Natural killer cell (primary cell): ENCODE results near the gene GOLGA1. TPM values are rescaled to one million over a fixed set of nuclear protein-coding genes. Genes with fewer than 3 reads are reported as not detected.

ENCODE experiments used
- ATAC-seq, 3 donors: fragments of 150-1000 bp in 2 of 3; fragments of 200-7000 bp in 1 of 3; cut with Tn5 transposase; 1 replicate in 1 of 3; 2 replicates in 2 of 3; pipeline ENCODE4 v1.10.0; 2021; ENCODE audit warnings: mild to moderate bottlenecking in 2 of 3, moderate library complexity in 2 of 3
- DNase-seq, 2 donors: peaks; one replicate each; pipeline versions ENCODE4 v3.0.0 to v3.0.0-alpha.2; 2013 to 2021; ENCODE audit warnings: mixed read lengths in 1 of 2
- H3K27ac ChIP-seq: one replicate; pipeline ENCODE4 v1.5.1; 2013; ENCODE audit warnings: mild to moderate bottlenecking, low read length
- H3K27me3 ChIP-seq: one replicate; pipeline ENCODE4 v1.6.1; 2013; ENCODE audit warnings: low read length; ENCODE audit not compliant: control insufficient read depth, insufficient read depth
- H3K36me3 ChIP-seq: one replicate; pipeline ENCODE4 v1.6.1; 2013; ENCODE audit warnings: low read length; ENCODE audit not compliant: control insufficient read depth, insufficient read depth
- H3K4me1 ChIP-seq: one replicate; pipeline ENCODE4 v1.6.1; 2013; ENCODE audit warnings: low read length; ENCODE audit not compliant: control insufficient read depth, insufficient read depth
- H3K4me3 ChIP-seq: one replicate; pipeline ENCODE4 v1.5.1; 2013; ENCODE audit warnings: low read length
- H3K9me3 ChIP-seq: one replicate; pipeline ENCODE4 v1.6.1; 2013; ENCODE audit warnings: low read length; ENCODE audit not compliant: control insufficient read depth, insufficient read depth
- H3K27ac Mint-ChIP-seq, 2 donors: one replicate each; pipeline ENCODE4 v1.8.0; 2022; ENCODE audit warnings: mild to moderate bottlenecking in 2 of 2, mixed read lengths in 2 of 2, moderate library complexity in 1 of 2
- H3K27me3 Mint-ChIP-seq, 2 donors: one replicate each; pipeline ENCODE4 v1.8.0; 2022; ENCODE audit warnings: low read depth in 2 of 2, mixed read lengths in 2 of 2
- H3K36me3 Mint-ChIP-seq: one replicate; pipeline ENCODE4 v1.8.0; 2022; ENCODE audit warnings: mixed read lengths
- H3K4me1 Mint-ChIP-seq, 2 donors: one replicate each; pipeline ENCODE4 v1.8.0; 2022; ENCODE audit warnings: mixed read lengths in 2 of 2
- H3K4me3 Mint-ChIP-seq: one replicate; pipeline ENCODE4 v1.8.0; 2022; ENCODE audit warnings: mild to moderate bottlenecking, moderate library complexity, mixed read lengths
- H3K9me3 Mint-ChIP-seq, 2 donors: one replicate each; pipeline ENCODE4 v1.8.0; 2022; ENCODE audit warnings: mixed read lengths in 2 of 2
- WGBS: methylation state at CpG from one replicate; pipeline ENCODE4 v1.1.7; 2013; ENCODE audit warnings: missing lambda C conversion rate; ENCODE audit not compliant: insufficient coverage; 5-methylcytosine and 5-hydroxymethylcytosine counted together
- intact Hi-C: fragments of 100-400 bp; cut with micrococcal nuclease; formaldehyde crosslinking; loops from one replicate; pipeline ENCODE4 v1.14.2; 2022
- total RNA-seq, 4 donors: library from RNA; stranded (reverse); fragments of 120-200 nt in 1 of 4; gene quantifications; one replicate each; pipeline versions ENCODE4 v1.2.3 to v1.2.4, GENCODE V29; 2013 to 2022
- TF ChIP-seq, protein P1 (sequence below): fragments of 200-600 bp; IDR thresholded peaks from one replicate; pipeline ENCODE4 v1.8.0; 2022; ENCODE audit warnings: antibody characterized with exemption

The GOLGA1 gene
- total RNA-seq, 3 donors from 2014 or later (not counting 1 experiment from before 2014, with no cell fraction given), result 21.5 to 32.4 (median 27.0) TPM

DNA sequence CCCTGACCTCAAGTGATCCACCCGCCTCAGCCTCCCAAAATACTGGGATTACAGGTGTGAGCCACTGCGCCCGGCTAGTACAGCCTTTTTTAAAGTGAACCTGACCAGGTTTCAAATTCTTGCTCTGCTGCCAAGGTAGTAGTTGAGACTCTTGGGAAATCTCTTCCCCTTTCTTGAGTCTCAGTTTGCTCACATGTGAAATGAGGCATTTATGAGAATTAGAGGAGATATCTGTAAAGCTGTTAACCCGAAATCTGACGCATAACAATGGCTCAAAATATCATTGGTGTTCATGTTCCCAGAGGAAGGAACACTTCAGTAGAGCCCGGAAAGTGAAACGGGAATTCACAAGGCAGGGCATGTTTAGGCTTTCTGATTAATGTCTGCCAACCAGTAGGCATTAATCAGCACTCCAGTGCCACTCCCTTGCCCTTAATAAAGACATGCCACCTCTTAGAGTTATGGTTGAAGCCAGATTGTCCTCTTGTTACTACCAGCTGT lies 77.5 kb downstream of the GOLGA1 start:
- intact Hi-C loops, result loop anchor here (10.0 kb wide), 2 partner anchors 281 to 381 kb away; partner anchors contain the start of genes HSPA5 and SCAI
- H3K27me3 Mint-ChIP-seq, result no peaks in the 10 kb centered on the region

DNA sequence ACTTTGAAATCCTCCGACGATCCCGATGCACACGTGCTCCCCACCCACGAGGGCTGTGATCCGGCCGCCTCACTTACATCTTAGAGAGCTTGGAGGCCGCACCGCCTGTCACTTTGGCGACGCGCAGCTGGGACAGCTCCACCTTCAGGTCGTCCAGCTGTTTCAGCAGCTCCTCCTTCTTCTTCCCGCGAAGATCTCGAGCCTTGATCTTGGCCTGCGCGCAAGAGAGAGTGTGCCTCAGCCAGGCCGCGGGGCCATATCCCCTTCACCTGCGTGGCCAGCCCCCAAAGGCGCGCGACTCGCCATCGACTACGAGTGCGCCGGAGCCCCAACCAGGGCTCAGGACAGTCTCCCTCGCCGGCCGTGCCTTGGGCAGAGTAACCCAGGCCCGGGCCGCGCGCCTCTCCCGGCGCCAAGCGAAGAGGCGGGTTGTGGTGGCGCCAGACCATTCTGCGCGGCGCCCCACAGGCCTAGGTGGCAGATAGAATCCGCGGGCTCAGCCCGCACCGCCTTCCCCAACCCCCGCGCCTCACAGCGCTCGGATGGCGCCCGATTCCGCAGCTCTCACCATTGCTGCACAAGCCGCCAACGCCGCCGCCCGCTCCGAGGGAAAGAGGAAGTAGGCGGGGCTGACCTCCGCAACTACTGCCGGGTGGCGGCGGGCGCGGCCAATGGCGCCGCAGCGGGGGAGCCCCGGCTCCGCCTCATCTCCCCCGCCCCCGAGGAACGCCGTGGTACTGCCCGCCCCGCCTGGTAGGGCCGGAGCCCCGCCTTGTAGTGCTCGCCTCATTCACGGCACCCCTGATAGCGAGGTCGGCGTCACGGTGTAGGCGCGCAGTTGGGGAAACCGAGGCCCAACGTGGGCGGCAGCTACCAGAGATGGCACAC lies 79.3 kb downstream of the GOLGA1 start, which contains the start of the genes ARPC5L and RPL35:
TSS of gene ARPC5L (plus strand) at position 789 of the 888 bp plus-strand sequence. CDS start 7,161 bp downstream, outside the sequence.
TSS of gene RPL35 (minus strand) at position 616 of the 888 bp plus-strand sequence. CDS start at position 571, 45 bp downstream.
- H3K4me3 Mint-ChIP-seq, result peak within 1 kb of the TSS; percentile 94
- H3K4me3 ChIP-seq, result peak within 1 kb of the TSS; percentile 72
- no peaks in the 10 kb centered on the region for H3K36me3 Mint-ChIP-seq
- no peaks in the 10 kb centered on the region for H3K27me3 ChIP-seq
- H3K4me1 ChIP-seq, result peaks cover 29% of the 10 kb centered on the region
- H3K27ac ChIP-seq, result peak within 1 kb of the TSS; percentile 87
- peaks cover 27 to 41% of the 10 kb centered on the region in 2 donors for H3K4me1 Mint-ChIP-seq
- ATAC-seq, result peak; percentile 96 to 99 (median 96)
- H3K9me3 ChIP-seq, result no peaks in the 10 kb centered on the region
- under 1% methylated on average over 92 of the region's 92 CpGs for WGBS
- peak within 1 kb of the TSS; percentile 92 to 93 for H3K27ac Mint-ChIP-seq
- DNase-seq, result peak; percentile 94 to 97
- intact Hi-C loops, result loop anchor here (1.0 to 10.0 kb wide), 3 partner anchors 9 to 383 kb away; partner anchors contain the start of genes HSPA5 and SCAI
- no peaks in the 10 kb centered on the region for H3K9me3 Mint-ChIP-seq
- TF ChIP-seq, protein P1, sequence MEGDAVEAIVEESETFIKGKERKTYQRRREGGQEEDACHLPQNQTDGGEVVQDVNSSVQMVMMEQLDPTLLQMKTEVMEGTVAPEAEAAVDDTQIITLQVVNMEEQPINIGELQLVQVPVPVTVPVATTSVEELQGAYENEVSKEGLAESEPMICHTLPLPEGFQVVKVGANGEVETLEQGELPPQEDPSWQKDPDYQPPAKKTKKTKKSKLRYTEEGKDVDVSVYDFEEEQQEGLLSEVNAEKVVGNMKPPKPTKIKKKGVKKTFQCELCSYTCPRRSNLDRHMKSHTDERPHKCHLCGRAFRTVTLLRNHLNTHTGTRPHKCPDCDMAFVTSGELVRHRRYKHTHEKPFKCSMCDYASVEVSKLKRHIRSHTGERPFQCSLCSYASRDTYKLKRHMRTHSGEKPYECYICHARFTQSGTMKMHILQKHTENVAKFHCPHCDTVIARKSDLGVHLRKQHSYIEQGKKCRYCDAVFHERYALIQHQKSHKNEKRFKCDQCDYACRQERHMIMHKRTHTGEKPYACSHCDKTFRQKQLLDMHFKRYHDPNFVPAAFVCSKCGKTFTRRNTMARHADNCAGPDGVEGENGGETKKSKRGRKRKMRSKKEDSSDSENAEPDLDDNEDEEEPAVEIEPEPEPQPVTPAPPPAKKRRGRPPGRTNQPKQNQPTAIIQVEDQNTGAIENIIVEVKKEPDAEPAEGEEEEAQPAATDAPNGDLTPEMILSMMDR, result peak; percentile 22
- H3K27me3 Mint-ChIP-seq, result no peaks in the 10 kb centered on the region
- peaks cover 38% of the 10 kb centered on the region for H3K36me3 ChIP-seq

More for the DNA sequence above, 77.5 kb downstream of the GOLGA1 start:
- DNase-seq, result no peak
- Mint-ChIP-seq H3K4me1 (peaks cover 30 to 38% of the 10 kb centered on the region in 2 donors), H3K36me3 (no peaks in the 10 kb centered on the region), H3K9me3 (no peaks in the 10 kb centered on the region), H3K4me3 (peak overlapping the region; percentile 25), H3K27ac (no peak overlapping the region)
- ATAC-seq, result no peak
- WGBS, result 78% methylated on average over 7 of the region's 7 CpGs
- Histone ChIP-seq H3K4me1 (peaks cover 35% of the 10 kb centered on the region), H3K9me3 (no peaks in the 10 kb centered on the region), H3K27ac (no peak overlapping the region), H3K36me3 (peaks cover 23% of the 10 kb centered on the region), H3K4me3 (no peak overlapping the region), H3K27me3 (no peaks in the 10 kb centered on the region)
- TF ChIP-seq, protein P1, result no peak

DNA sequence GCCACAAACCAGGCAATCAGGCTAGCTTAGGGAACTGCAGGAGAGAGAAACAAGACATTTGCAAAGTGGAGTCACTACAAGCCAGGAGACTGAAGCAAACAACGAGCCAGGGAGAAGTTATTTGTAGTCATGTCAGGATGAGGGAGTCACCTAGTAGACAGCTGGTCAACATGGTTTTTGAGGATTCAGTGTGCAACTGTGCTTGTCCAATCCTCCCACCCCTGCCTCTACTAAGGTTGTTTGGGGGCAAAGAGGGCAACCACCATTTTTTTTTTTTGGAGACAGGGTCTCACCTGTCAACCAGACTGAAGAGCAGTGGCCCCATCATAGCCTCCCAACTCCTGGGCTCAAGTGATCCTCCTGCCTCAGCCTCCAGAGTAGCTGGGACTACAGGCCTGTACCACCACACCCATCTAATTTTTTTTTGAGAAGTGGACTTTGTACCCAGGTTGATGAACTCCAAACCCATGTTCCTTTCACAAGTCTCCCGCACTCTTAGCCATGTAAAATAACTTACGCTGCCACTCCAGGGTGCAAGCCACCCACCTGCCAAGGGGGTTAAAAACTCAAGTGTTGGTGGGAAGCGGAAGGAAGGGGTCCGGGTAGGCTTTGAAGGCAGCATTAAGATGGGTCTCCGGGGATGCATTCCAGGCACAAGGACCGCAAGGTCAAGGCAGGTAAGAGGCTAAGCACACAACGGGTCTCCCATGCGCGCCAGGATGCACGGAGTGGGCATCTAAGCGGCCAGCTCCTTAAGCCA lies 80.1 kb downstream of the GOLGA1 start:
- WGBS, result 15% methylated on average over 10 of the region's 12 CpGs
- Mint-ChIP-seq H3K36me3 (no peaks in the 10 kb centered on the region), H3K4me1 (peaks cover 27 to 41% of the 10 kb centered on the region in 2 donors), H3K4me3 (peak overlapping the region; percentile 94), H3K27me3 (no peaks in the 10 kb centered on the region), H3K27ac (peak overlapping the region; percentile 92 to 93), H3K9me3 (no peaks in the 10 kb centered on the region)
- no peaks in the 10 kb centered on the region for H3K9me3 ChIP-seq
- peak overlapping the region; percentile 87 for H3K27ac ChIP-seq
- intact Hi-C loops, result loop anchor here (10.0 kb wide), 2 partner anchors 284 to 384 kb away; partner anchors contain the start of genes HSPA5 and SCAI
- H3K27me3 ChIP-seq, result no peaks in the 10 kb centered on the region
- H3K4me3 ChIP-seq, result peak overlapping the region; percentile 72
- DNase-seq (no peak), ATAC-seq (no peak)
- peaks cover 39% of the 10 kb centered on the region for H3K36me3 ChIP-seq
- TF ChIP-seq, protein P1, result no peak
- peaks cover 29% of the 10 kb centered on the region for H3K4me1 ChIP-seq
